ENCODE data around the gene EFHB.

DNA sequence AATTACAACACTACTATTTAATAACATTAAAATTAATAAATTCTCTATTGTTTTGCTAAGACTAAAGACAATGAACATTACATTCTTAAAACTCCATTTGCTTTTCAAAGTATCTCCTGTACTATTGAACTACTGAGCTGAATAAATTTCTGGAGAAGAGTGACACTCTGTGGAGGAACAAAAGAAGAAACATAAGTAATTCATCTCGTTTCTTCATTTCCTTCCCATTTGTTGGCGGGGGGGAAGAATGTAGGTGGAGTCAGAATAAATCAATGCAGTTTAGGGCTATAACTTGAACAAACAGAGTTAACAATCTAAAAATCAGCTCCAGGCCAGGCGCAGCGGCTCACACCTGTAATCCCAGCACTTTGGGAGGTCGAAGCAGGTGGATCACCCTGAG, 32.7 kb downstream of the EFHB start:
- TF ChIP-seq POLR2A (IDR thresholded peaks at IDR 0.05): no peak
- no peak for TF ChIP-seq CTCF (IDR thresholded peaks at IDR 0.05)
